K562 (cell line): ENCODE measurements around the gene CFAP221. TPM values are rescaled to one million over a fixed set of nuclear protein-coding genes. Genes with fewer than 3 reads are reported as not detected.
A peak's percentile ranks its signal among the peaks of the same experiment; 100 is the strongest.

ENCODE experiments used
- ATAC-seq: fragments of 200-7000 bp; cut with Tn5 transposase; 3 replicates; pipeline ENCODE4 v1.9.1; 2020; ENCODE audit warnings: moderate library complexity
- BruUV-seq: library from RNA; stranded (reverse); fragments of 400-500 nt; replicated peaks from 2 replicates; lab custom pipeline; 2021; lab: Mats Ljungman, UMichigan
- CTCF ChIA-PET: fragments of 300-600 bp; formaldehyde crosslinking; extraction: SDS; loops from one replicate; lab custom pipeline; 2021; ENCODE audit warnings: low intra/inter-chr PET ratio; lab: Yijun Ruan, JAX
- POLR2A ChIA-PET: fragments of 300-600, 350-650 bp; sonication (Branson Sonifier 250); formaldehyde crosslinking; extraction: SDS; loops from one replicate; lab custom pipeline; 2021; ENCODE audit warnings: antibody characterized with exemption, inconsistent platforms; lab: Yijun Ruan, JAX
- DNase-seq, 4 experiments: peaks; one replicate each; pipeline versions ENCODE4 v3.0.0 to v3.0.0-alpha.2; 2011 to 2018; ENCODE audit warnings: low spot score in 3 of 4, mixed read lengths in 3 of 4; ENCODE audit errors: extremely low read depth in 1 of 4
- FAIRE-seq: peaks from 2 replicates; lab custom pipeline; 2011; peaks lifted over from hg19 to GRCh38; lab: Jason Lieb, UNC
- H2AFZ ChIP-seq: 2 replicates; pipeline ENCODE4 v1.6.0; 2011; ENCODE audit warnings: low read depth, low read length, control low read depth, inconsistent platforms
- H3K27ac ChIP-seq: fragments of 200-600 bp; 3 replicates; pipeline ENCODE4 v1.8.0; 2011; ENCODE audit warnings: low read depth, mild to moderate bottlenecking, control low read depth, inconsistent platforms, low read length, moderate library complexity, mixed read lengths; ENCODE audit errors: extremely low read depth
- H3K27me3 ChIP-seq, 2 experiments: fragments of 300-600 bp in 1 of 2; 2 replicates in 1 of 2; 3 replicates in 1 of 2; pipeline versions ENCODE4 v1.6.0 to v1.8.0; 2011; ENCODE audit warnings: inconsistent platforms in 2 of 2, low read length in 2 of 2, mild to moderate bottlenecking in 1 of 2, mixed read lengths in 1 of 2, moderate library complexity in 1 of 2; ENCODE audit not compliant: control insufficient read depth in 2 of 2, insufficient read depth in 2 of 2
- H3K36me3 ChIP-seq: fragments of 300-600 bp; 3 replicates; pipeline ENCODE4 v1.8.0; 2011; ENCODE audit warnings: mild to moderate bottlenecking, low read length, inconsistent platforms; ENCODE audit not compliant: control insufficient read depth, insufficient read depth
- H3K4me1 ChIP-seq, 2 experiments: fragments of 200-600 bp in 1 of 2; replicated peaks in 1 of 2; 2 replicates in 1 of 2; 3 replicates in 1 of 2; pipeline versions ENCODE4 v1.5.1 to v1.8.0; 2011; ENCODE audit warnings: inconsistent platforms in 2 of 2, low read length in 2 of 2, mild to moderate bottlenecking in 1 of 2, mixed read lengths in 1 of 2, moderate library complexity in 1 of 2; ENCODE audit not compliant: control insufficient read depth in 2 of 2, insufficient read depth in 2 of 2
- H3K4me2 ChIP-seq: 2 replicates; pipeline ENCODE4 v1.6.1; 2011; ENCODE audit warnings: low read length, control low read depth, inconsistent platforms, mixed read lengths; ENCODE audit not compliant: insufficient read depth
- H3K4me3 ChIP-seq: fragments of 200-600 bp; sonication (generic), shearing (Covaris generic); 2 replicates; pipeline ENCODE4 v1.5.1; 2016; ENCODE audit warnings: control low read depth, inconsistent platforms
- H3K79me2 ChIP-seq: fragments of 200-600 bp; 3 replicates; pipeline ENCODE4 v1.8.0; 2011; ENCODE audit warnings: low read length, inconsistent platforms; ENCODE audit not compliant: control insufficient read depth, insufficient read depth
- H3K9ac ChIP-seq, 2 experiments: 2 replicates each; pipeline versions ENCODE4 v1.6.0 to v1.6.1; 2011; ENCODE audit warnings: low read depth in 2 of 2, low read length in 2 of 2, control low read depth in 1 of 2, inconsistent platforms in 1 of 2, mild to moderate bottlenecking in 1 of 2, mixed read lengths in 1 of 2; ENCODE audit not compliant: insufficient read depth in 1 of 2
- H3K9me1 ChIP-seq: one replicate; pipeline ENCODE4 v1.6.0; 2011; ENCODE audit warnings: inconsistent platforms, mild to moderate bottlenecking, low read length, moderate library complexity; ENCODE audit not compliant: control insufficient read depth, insufficient read depth
- H3K9me3 ChIP-seq: replicated peaks from 2 replicates; pipeline ENCODE4 v1.5.1; 2011; ENCODE audit warnings: low read depth, low read length, inconsistent platforms; ENCODE audit not compliant: control insufficient read depth, insufficient read depth
- H4K20me1 ChIP-seq: replicated peaks from 2 replicates; pipeline ENCODE4 v1.6.1; 2011; ENCODE audit warnings: low read length, inconsistent platforms, mixed read lengths; ENCODE audit not compliant: control insufficient read depth, insufficient read depth
- LCOR ChIP-seq: sonication (generic); formaldehyde crosslinking; IDR thresholded peaks from 2 replicates; pipeline ENCODE4 v1.8.0; 2022; ENCODE audit warnings: mild to moderate bottlenecking, missing genetic modification reagents
- MEIS2 ChIP-seq: fragments of 450-650 bp; IDR thresholded peaks from 2 replicates; pipeline ENCODE4 v1.6.1; 2014; ENCODE audit warnings: mild to moderate bottlenecking; ENCODE audit not compliant: partially characterized antibody
- MNT ChIP-seq, 2 experiments: fragments of 450-650 bp; conservative IDR thresholded peaks; 2 replicates each; pipeline ENCODE4 v1.6.1; 2017; ENCODE audit warnings: mild to moderate bottlenecking in 2 of 2, moderate library complexity in 2 of 2
- NUFIP1 ChIP-seq: fragments of 450-650 bp; IDR thresholded peaks from 2 replicates; pipeline ENCODE4 v1.6.1; 2018; ENCODE audit not compliant: partially characterized antibody
- PYGO2 ChIP-seq: fragments of 450-650 bp; IDR thresholded peaks from 2 replicates; pipeline ENCODE4 v1.6.1; 2016; ENCODE audit warnings: mild to moderate bottlenecking, missing genetic modification characterization, moderate library complexity, missing compliant biosample characterization
- XRCC3 ChIP-seq: fragments of 450-650 bp; IDR thresholded peaks from 2 replicates; pipeline ENCODE4 v1.6.1; 2017; ENCODE audit warnings: mild to moderate bottlenecking, moderate library complexity
- WGBS: fragments of 100-300 bp; shearing (Covaris generic); methylation state at CpG from one replicate; pipeline ENCODE4 v1.1.6; 2016; ENCODE audit warnings: low coverage, mixed read lengths; ENCODE audit not compliant: insufficient coverage; ENCODE audit errors: missing lambda C conversion rate; 5-methylcytosine and 5-hydroxymethylcytosine counted together
- in situ Hi-C: fragments of 300-500 bp; cut with MboI; formaldehyde crosslinking; loops from 4 replicates; pipeline ENCODE4 v1.15.0; 2018; ENCODE audit warnings: inconsistent platforms, mixed read lengths
- intact Hi-C: fragments of 100-400 bp; cut with micrococcal nuclease; formaldehyde crosslinking; loops from 2 replicates; pipeline ENCODE4 v1.14.2; 2022
- polyA plus RNA-seq, 8 experiments: library from polyadenylated mRNA; depleted of rRNA in 4 of 8; stranded (reverse) in 5 of 8; unstranded in 3 of 8; fragments of >200 nt; fragmentation: Nextera tagmentation in 2 of 8; fragmentation: Illumina TruSeq in 1 of 8; extraction: Ambion mirVana in 2 of 8; extraction: Trizol in 1 of 8; gene quantifications; 2 replicates each; pipeline versions ENCODE4 v1.2.1 to v1.2.3, GENCODE V29; 2011 to 2014; ENCODE audit warnings: inconsistent platforms in 1 of 8, missing spikeins in 1 of 8
- total RNA-seq, 7 experiments: library from RNA; depleted of rRNA in 6 of 7; stranded (reverse); fragments of >200 nt in 6 of 7; fragmentation: Illumina TruSeq in 2 of 7; extraction: Trizol in 2 of 7; gene quantifications; 2 replicates each; pipeline versions ENCODE4 v1.2.1 to v1.2.3, GENCODE V29; 2011 to 2021; ENCODE audit warnings: low replicate concordance in 1 of 7
- TF ChIP-seq, protein P1 (sequence below): sonication (generic); formaldehyde crosslinking; IDR thresholded peaks from 2 replicates; pipeline ENCODE4 v1.8.1; 2022; ENCODE audit warnings: missing genetic modification reagents

Gene CFAP221
- total and polyA plus RNA-seq, 9 of the 15 experiments (the other 6 are each of a cell fraction or from before 2014, with no cell fraction given), result 0.09 to 1.4 (median 0.65) TPM

GRCh38 chr2:119550856-119551255 is 6.6 kb downstream of the CFAP221 start (continued):
- TF ChIP-seq, protein P1, sequence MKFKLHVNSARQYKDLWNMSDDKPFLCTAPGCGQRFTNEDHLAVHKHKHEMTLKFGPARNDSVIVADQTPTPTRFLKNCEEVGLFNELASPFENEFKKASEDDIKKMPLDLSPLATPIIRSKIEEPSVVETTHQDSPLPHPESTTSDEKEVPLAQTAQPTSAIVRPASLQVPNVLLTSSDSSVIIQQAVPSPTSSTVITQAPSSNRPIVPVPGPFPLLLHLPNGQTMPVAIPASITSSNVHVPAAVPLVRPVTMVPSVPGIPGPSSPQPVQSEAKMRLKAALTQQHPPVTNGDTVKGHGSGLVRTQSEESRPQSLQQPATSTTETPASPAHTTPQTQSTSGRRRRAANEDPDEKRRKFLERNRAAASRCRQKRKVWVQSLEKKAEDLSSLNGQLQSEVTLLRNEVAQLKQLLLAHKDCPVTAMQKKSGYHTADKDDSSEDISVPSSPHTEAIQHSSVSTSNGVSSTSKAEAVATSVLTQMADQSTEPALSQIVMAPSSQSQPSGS (CRISPR knock-in tag), result no peak

- FAIRE-seq (no peak), ATAC-seq (no peak), DNase-seq (no peak)
- H3K9me1 ChIP-seq, result no peaks in the 10 kb centered on the region
- ChIA-PET POLR2A (no interaction called here), CTCF (no interaction called here)
- no peaks in the 10 kb centered on the region for H3K79me2 ChIP-seq
- intact Hi-C loops (no loop called here), in situ Hi-C loops (no loop called here)
- H3K4me3 ChIP-seq, result no peak overlapping the region
- H3K4me1 ChIP-seq, result no peaks in the 10 kb centered on the region
- H3K27me3 ChIP-seq, result no peaks in the 10 kb centered on the region
- H3K9ac ChIP-seq, result no peak overlapping the region
- BruUV-seq, result no TSS peak
- H3K9me3 ChIP-seq, result no peaks in the 10 kb centered on the region
- H2AFZ ChIP-seq, result peak overlapping the region; percentile 11; the same call in 1 of the 2 replicates
- H3K4me2 ChIP-seq, result no peak overlapping the region
- no peaks in the 10 kb centered on the region for H4K20me1 ChIP-seq
- no peaks in the 10 kb centered on the region for H3K36me3 ChIP-seq
- 29% methylated on average over 3 of the region's 3 CpGs for WGBS
- no peak for TF ChIP-seq PYGO2
- no peak for TF ChIP-seq NUFIP1
- TF ChIP-seq LCOR (CRISPR knock-in tag), result no peak
- no peak for TF ChIP-seq MEIS2
- no peak for TF ChIP-seq XRCC3
- no peak for TF ChIP-seq MNT (conservative IDR thresholded peaks at IDR 0.05)
- H3K27ac ChIP-seq, result no peak overlapping the region
These were observed 8.7 kb downstream of the CFAP221 start for GRCh38 chr2:119552902-119553301.
